Mucosa of rectum (tissue), 2 donors: Measurements from ENCODE around the gene ALPI.
"Not testable (repeated sequence)": the region's sequence is repeated elsewhere in the genome, so short reads cannot be mapped to it uniquely, and the experiment has no call there.

Experiments used
- H3K27ac ChIP-seq, 2 donors: one replicate each; pipeline ENCODE4 v1.7.0; 2013; ENCODE audit warnings: inconsistent platforms in 2 of 2, low read depth in 2 of 2, low read length in 2 of 2
- H3K27me3 ChIP-seq, 2 donors: one replicate each; pipeline ENCODE4 v1.7.0; 2013; ENCODE audit warnings: low read length in 2 of 2; ENCODE audit not compliant: control insufficient read depth in 2 of 2, insufficient read depth in 2 of 2
- H3K36me3 ChIP-seq, 2 donors: one replicate each; pipeline ENCODE4 v1.7.0; 2013; ENCODE audit warnings: low read length in 2 of 2; ENCODE audit not compliant: control insufficient read depth in 2 of 2, insufficient read depth in 2 of 2
- H3K4me1 ChIP-seq, 2 donors: one replicate each; pipeline ENCODE4 v1.7.0; 2013; ENCODE audit warnings: low read length in 2 of 2, mild to moderate bottlenecking in 1 of 2; ENCODE audit not compliant: control insufficient read depth in 2 of 2, insufficient read depth in 2 of 2
- H3K4me3 ChIP-seq, 2 donors: one replicate each; pipeline ENCODE4 v1.7.0; 2013; ENCODE audit warnings: low read length in 2 of 2
- H3K9ac ChIP-seq, 2 donors: one replicate each; pipeline ENCODE4 v1.7.0; 2013; ENCODE audit warnings: low read length in 2 of 2, low read depth in 1 of 2, mild to moderate bottlenecking in 1 of 2
- H3K9me3 ChIP-seq, 2 donors: one replicate each; pipeline ENCODE4 v1.7.0; 2013; ENCODE audit warnings: low read length in 2 of 2; ENCODE audit not compliant: control insufficient read depth in 2 of 2
- donor health status: healthy.
- donor health status: Normal muscosa, but diverticular disease.

ALPI gene

DNA sequence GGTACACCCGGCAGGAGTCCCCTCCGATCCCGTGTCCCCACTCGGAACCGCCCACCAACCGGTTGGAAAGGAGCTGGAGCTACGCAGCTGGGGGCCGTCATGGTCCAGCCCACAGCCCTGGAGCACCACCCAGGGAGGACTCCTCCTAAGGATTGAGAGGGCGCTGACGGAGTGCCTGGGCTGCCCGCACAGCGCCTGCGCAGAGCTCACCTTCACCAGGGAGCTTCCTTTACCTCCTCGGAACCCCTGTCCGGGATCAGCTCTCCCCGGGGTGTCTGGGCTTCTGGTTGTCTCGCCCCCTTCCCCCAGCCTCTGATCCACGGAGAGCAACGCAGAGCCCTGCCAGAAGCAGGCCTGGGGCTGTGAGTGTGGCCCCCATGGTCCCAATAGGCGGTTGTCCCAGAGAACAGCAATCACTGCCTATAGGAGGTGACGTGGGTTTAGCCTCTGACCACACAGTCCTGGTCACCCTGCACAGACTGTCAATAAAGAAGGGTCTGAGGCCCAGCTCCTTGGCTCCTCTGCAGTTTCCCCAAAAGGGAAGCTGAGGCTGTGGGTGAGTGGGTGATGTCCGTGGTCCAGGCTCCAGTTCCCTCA lies 34.7 kb upstream of the ALPI start:
- Histone ChIP-seq H3K27me3 (peaks cover 33 to 46% of the 10 kb centered on the region in 2 donors), H3K9me3 (peaks cover 5 to 6% of the 10 kb centered on the region in 2 donors), H3K36me3 (no peaks in the 10 kb centered on the region), H3K4me3 (no peak overlapping the region), H3K27ac (no peak overlapping the region), H3K9ac (no peak overlapping the region), H3K4me1 (peaks cover 0 to 5% of the 10 kb centered on the region in 2 donors)

DNA sequence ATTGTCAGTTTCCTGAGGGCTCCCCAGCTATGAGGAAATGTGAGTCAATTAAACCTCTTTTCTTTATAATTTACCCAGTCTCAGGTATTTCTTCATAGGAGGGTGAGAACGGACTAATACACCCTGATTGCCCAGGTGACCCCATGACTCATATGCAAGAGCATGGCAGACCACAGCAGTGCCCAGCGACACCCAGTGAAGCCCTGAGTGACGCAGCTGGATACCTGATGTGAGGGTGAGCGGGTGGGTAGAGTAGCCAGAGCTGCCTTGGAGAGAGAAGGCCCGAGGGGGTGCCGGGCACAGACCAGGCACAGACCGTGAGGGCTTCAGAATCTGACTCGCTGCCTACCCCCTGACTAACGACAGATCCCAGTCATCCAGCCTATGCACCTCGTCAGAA lies 33.9 kb upstream of the ALPI start:
- no peak overlapping the region for H3K4me3 ChIP-seq
- peaks cover 0 to 5% of the 10 kb centered on the region in 2 donors for H3K4me1 ChIP-seq
- H3K27ac ChIP-seq, result no peak overlapping the region
- peaks cover 5 to 6% of the 10 kb centered on the region in 2 donors for H3K9me3 ChIP-seq
- no peaks in the 10 kb centered on the region for H3K36me3 ChIP-seq
- H3K9ac ChIP-seq, result no peak overlapping the region
- H3K27me3 ChIP-seq, result peaks cover 33 to 41% of the 10 kb centered on the region in 2 donors

DNA sequence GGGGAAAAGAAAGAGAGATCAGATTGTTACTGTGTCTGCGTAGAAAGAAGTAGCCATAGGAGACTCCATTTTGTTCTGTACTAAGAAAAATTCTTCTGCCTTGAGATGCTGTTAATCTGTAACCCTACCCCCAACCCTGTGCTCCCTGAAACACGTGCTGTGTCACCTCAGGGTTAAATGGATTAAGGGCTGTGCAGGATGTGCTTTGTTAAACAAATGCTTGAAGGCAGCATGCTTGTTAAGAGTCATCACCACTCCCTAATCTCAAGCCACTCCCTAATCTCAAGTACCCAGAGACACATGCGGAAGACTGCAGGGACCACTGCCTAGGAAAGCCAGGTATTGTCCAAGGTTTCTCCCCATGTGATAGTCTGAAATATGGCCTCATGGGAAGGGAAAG lies 33.0 kb upstream of the ALPI start:
- not testable (repeated sequence) for H3K9me3 ChIP-seq, H3K27ac ChIP-seq, H3K4me3 ChIP-seq, H3K9ac ChIP-seq, H3K36me3 ChIP-seq, H3K4me1 ChIP-seq
- H3K27me3 ChIP-seq, result peaks cover 28 to 33% of the 10 kb centered on the region in 2 donors

DNA sequence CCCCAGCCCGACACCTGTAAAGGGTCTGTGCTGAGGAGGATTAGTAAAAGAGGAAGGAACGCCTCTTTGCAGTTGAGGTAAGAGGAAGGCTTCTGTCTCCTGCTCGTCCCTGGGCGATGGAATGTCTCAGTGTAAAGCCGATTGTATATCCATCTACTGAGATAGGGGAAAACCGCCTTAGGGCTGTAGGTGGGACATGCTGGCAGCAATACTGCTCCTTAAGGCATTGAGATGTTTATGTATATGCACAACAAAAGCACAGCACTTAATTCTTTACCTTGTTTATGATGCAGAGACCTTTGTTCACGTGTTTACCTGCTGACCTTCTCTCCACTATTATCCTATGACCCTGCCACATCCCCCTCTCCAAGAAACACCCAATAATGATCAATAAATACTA lies 32.5 kb upstream of the ALPI start:
- not testable (repeated sequence) for H3K4me1 ChIP-seq, H3K9me3 ChIP-seq, H3K4me3 ChIP-seq, H3K36me3 ChIP-seq, H3K27ac ChIP-seq, H3K9ac ChIP-seq
- peaks cover 24 to 30% of the 10 kb centered on the region in 2 donors for H3K27me3 ChIP-seq

DNA sequence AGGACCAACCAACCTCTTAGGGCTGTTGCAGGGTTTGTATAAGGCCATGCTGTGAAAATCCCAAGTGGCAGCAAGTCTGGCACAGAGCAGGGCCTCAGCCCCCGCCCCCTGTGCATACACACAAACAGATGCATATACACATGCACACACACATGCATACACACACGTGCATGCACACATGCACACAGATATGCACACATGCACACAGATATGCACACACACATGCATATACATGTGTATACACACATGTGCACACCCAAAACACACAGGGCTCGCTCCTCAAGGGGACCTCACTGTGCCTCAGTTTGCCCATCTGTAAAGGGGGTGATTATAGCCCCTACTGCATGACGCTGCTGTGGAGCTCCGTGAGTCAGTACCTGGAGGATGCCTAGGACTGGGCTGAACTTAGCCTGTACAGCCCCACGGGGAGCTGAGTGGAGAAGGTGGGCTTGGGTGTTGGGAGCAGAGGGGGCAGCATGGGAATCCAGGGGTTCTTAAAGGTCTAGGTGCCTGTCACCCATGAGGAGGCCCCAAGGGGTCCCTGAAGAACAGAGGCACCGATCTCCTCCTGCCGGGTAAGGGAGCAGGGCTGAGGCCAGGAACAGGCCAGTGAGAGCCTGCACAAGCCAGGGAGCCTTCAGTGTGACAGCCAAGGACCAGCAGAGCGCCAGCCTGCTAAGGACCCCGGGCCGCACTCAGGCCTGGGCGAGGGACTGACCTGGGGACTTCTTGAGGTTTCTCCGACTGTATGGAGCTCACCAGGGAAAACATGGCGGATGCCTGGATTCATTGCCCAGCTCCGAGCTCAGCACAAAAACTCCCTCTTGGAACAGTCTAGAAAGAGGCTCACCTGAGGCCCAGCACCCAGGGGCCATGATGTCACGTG lies 24.0 kb upstream of the ALPI start:
- H3K27ac ChIP-seq, result no peak overlapping the region
- no peaks in the 10 kb centered on the region for H3K9me3 ChIP-seq
- no peaks in the 10 kb centered on the region for H3K36me3 ChIP-seq
- no peaks in the 10 kb centered on the region for H3K4me1 ChIP-seq
- H3K9ac ChIP-seq, result no peak overlapping the region
- no peak overlapping the region for H3K4me3 ChIP-seq
- H3K27me3 ChIP-seq, result no peaks in the 10 kb centered on the region

DNA sequence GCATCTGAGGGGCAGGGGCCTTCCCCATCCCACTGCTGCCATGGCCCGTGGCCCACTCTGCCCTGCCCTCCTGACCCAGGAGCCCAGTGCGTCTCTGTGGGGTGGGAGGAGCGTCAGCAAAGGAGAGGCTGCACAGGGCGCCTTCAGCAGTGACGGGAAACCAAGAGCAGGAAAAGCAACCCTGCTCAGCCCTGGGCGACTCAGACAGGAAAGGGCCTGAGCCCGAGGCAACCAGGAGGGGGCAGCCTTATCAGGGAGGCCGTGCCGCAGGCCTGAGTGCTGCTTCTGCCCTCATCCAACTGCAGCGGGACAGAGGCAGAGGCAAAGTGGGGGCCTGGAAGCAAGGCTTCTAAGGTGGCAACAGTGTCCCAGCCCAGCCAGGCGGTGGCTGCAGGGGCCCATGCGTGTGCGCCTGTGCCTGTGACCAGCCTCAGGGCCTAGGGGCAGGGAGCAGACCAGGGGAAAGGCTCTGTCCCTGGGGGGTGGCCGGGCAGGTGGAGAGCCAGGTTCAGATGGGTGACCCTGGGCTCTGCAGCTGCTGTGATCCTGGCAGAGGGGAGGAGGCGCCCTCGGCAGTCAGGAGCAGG lies 23.3 kb upstream of the ALPI start:
- no peak overlapping the region for H3K4me3 ChIP-seq
- H3K36me3 ChIP-seq, result no peaks in the 10 kb centered on the region
- H3K4me1 ChIP-seq, result no peaks in the 10 kb centered on the region
- H3K27me3 ChIP-seq, result no peaks in the 10 kb centered on the region
- H3K9ac ChIP-seq, result no peak overlapping the region
- H3K27ac ChIP-seq, result no peak overlapping the region
- no peaks in the 10 kb centered on the region for H3K9me3 ChIP-seq

DNA sequence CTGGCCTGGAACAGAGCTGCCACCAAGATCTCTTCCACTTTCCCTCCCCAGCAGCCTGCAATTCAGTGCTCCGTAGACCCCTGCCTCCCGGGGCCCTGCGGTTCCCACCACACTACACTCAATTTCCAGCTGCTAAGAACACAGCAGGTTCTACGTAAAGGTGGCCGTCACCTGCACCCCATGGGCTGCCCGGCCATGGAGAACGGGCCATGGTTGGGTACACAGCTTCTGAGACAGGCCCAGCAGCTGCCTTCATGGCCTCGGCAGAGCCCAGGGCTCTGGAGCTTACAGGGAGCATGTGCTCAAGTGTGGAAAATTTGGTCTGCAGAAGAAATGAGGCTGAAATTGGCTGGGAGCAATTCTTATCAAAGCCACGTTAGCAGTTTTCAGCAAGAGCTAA lies 22.3 kb upstream of the ALPI start:
- H3K27ac ChIP-seq, H3K9me3 ChIP-seq, H3K4me1 ChIP-seq, H3K27me3 ChIP-seq, H3K4me3 ChIP-seq, H3K36me3 ChIP-seq, H3K9ac ChIP-seq: not testable (repeated sequence)

DNA sequence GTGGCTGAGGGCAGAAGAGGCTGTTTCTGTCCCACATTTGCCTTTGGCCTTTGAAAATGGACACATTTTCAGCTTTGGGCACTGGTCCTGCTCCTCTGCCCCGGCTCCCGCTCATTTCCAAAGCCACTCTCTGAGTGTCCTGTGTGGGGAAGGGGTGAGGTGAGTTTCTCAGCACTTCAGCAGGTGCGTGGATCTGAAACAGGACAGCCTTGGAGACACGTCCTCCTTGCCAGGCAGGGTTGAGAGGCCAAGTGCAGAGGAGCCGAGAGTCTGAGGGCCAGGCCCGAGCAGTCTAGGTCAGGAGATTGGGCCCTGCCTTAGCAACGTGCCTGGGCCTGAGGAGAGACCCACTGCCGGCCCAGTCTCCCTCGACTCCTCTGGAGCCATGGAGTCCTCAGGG lies 21.9 kb upstream of the ALPI start:
- Histone ChIP-seq H3K4me1 (no peaks in the 10 kb centered on the region), H3K36me3 (no peaks in the 10 kb centered on the region), H3K27me3 (peaks cover 0 to 3% of the 10 kb centered on the region in 2 donors), H3K9ac (no peak overlapping the region), H3K27ac (no peak overlapping the region), H3K9me3 (no peaks in the 10 kb centered on the region), H3K4me3 (no peak overlapping the region)

DNA sequence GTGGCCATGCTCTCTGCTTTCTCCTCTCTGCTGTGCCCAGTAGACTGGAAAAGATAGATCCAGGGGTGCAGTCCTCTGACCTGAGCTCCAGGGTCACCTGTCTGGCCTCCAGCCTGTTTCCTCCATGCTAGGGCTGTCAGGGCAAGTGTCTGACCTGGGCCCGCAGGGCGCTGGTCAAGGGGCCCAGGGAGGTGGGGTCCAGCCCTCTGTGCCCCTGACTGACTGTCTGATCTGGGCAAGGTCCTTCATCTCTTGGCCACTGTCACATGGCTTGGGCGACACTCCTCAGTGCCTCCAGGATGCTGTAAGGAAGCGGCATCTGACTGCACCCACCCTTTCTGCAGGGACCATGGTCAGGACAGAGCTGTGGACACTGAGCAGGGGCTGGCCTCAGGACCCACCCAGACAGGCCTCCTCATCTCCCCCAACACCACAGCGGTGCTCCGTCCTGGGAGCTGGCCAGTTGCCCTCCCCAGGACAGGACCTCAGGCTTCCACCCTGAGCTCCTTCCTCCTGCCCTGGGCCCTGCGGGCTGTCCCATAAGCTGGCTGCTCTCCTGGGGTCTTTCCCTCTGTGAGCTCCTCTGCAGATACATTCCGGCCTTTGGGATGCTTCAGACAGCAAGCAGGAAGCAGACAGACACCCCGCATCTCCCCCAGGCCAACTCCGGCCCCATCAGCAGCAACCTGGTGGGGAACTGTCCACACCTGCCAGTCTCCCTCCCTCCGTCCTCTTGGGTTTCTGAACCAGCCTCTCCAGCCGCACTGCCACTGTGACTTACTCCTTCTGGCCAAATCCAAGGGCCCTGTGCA lies 21.2 kb upstream of the ALPI start:
- no peak overlapping the region for H3K4me3 ChIP-seq
- no peaks in the 10 kb centered on the region for H3K9me3 ChIP-seq
- H3K36me3 ChIP-seq, result no peaks in the 10 kb centered on the region
- H3K27me3 ChIP-seq, result peaks cover 0 to 5% of the 10 kb centered on the region in 2 donors
- no peaks in the 10 kb centered on the region for H3K4me1 ChIP-seq
- H3K27ac ChIP-seq, result no peak overlapping the region
- H3K9ac ChIP-seq, result no peak overlapping the region

DNA sequence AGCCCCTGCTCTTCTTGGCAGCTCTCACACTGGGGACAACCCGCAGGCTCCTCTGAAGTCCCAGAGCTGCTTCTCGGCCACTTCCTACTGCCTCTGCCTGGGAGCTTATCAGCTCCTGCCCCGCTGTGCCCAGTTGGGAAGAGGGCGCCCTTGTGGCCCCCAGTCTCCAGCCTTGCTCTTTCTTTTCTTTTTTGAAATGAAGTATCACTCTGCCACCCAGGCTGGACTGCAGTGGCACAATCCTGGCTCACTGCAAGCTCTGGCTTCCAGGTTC lies 20.6 kb upstream of the ALPI start:
- H3K4me1 ChIP-seq, result no peaks in the 10 kb centered on the region
- no peak overlapping the region for H3K4me3 ChIP-seq
- H3K9me3 ChIP-seq, result no peaks in the 10 kb centered on the region
- peaks cover 0 to 5% of the 10 kb centered on the region in 2 donors for H3K27me3 ChIP-seq
- no peak overlapping the region for H3K27ac ChIP-seq
- H3K9ac ChIP-seq, result no peak overlapping the region
- H3K36me3 ChIP-seq, result no peaks in the 10 kb centered on the region
